NCI-H1930 (cell line): ENCODE measurements around the gene FMOD.

Source experiments
- DNase-seq, 2 experiments: peaks; one replicate each; lab custom pipeline; 2025; lab: John Stamatoyannopoulos, UW

Gene FMOD

GRCh38 chr1:203351037-203351625 is at the start of gene FMOD:
TSS of gene FMOD (minus strand) at chr1:203351122. CDS start at chr1:203348270, 2,852 bp downstream.
- no peak for DNase-seq

GRCh38 chr1:203396595-203397194 is 45.8 kb upstream of the FMOD start:
- no peak for DNase-seq

DNA sequence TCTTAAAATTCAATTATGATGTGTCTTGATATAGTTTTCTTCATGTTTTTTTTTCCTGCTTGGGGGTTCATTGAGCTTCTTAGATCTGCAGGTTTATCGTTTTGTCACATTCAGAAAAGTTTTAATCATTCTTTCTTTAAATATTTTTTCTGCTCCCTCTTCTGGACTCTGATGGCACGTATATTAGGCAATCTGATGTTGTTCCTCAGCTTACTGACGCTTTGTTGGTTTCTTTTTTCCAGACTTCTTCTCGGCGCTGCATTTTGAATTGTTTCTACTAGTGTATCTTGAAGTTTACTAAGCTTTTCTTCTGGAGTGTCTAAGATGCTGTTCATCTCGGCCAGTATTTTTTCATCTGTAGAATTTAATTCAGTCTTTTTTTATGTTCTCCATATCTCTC is 44.8 kb upstream of the FMOD start:
- DNase-seq, result no peak

DNA sequence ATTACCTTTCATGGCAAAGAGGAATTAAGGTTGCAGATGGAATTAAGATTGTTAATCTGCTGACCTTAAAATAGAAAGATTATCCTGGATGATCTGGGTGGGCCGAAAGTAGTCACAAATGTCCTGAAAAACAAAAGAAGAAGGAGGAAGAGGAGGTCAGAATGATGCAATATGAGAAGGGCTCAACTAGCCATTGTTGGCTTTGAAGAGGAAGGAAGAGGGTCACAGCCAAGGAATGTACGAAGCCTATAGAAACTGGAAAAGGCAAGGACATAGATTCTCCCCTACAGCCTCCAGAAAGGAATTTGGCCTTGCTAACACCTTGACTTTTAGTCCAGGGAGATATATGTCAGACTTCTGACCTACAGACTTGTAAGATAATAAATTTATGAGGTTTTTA is 39.4 kb upstream of the FMOD start:
- no peak for DNase-seq

DNA sequence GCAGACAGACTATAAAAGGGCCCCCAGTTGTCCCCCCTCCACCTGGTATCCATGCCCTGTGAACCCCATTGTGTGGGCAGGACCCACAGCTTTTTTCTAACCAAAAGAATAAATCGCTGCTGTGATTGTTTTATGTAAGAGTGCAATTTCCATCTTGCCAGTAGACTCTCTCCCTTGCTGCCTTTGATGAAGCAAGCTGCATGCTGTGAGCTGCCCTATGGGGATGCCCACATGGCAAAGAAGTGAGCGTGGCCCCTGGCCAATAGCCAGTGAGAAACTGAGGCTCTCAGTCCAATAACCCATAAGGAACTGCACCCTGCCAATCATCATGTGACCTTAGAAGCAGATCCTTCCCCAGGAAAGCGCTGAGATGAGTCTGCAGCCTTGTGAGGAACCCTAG is 37.8 kb upstream of the FMOD start:
- no peak for DNase-seq

GRCh38 chr1:203382026-203382425 is 31.1 kb upstream of the FMOD start:
- no peak for DNase-seq

- DNase-seq, result no peak
Measured at GRCh38 chr1:203381151-203381751, 30.3 kb upstream of the FMOD start.

DNA sequence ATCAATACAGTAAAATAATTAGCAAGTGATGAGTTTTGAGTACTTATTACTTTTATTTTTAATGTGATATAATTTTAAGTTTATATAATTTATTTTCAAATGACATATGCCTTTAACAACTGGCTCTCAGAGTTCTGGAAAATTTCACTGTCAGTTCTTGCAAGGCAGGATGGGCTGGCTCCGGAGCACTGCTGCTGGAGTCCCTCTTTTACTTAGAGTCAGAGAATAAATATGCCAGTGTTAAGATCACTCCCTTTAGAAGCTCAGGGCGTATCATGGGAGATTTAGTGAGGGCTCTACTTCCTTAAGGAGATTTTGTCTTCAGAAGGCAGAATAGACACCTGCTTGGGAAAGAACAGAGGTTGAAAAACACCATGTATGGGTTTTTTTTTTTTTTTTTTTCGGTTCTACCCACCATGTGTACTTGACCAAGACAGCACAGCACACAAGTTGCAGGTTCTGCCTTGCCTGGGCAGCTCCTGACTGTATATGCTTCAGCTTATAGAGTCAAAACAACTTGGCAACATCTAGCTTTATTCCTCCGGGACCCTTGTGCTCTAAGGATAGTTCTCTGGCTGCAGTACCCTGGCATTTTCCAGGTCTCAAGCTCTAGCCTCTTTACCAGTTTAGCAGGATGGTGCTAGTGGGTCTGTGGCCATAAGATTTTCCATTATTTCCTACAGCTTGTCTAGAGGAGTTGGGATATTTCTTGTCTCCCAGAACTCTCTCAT is 29.7 kb upstream of the FMOD start:
- no peak for DNase-seq

GRCh38 chr1:203379825-203380224 is 28.9 kb upstream of the FMOD start:
- no peak for DNase-seq

- DNase-seq, result no peak
Measured at GRCh38 chr1:203378556-203379245, 27.8 kb upstream of the FMOD start.

- no peak for DNase-seq
Measured at GRCh38 chr1:203373991-203374390, 23.1 kb upstream of the FMOD start.

GRCh38 chr1:203373002-203373401 is 22.1 kb upstream of the FMOD start:
- DNase-seq, result no peak

- DNase-seq, result no peak
Measured at GRCh38 chr1:203371288-203371687, 20.4 kb upstream of the FMOD start.

DNA sequence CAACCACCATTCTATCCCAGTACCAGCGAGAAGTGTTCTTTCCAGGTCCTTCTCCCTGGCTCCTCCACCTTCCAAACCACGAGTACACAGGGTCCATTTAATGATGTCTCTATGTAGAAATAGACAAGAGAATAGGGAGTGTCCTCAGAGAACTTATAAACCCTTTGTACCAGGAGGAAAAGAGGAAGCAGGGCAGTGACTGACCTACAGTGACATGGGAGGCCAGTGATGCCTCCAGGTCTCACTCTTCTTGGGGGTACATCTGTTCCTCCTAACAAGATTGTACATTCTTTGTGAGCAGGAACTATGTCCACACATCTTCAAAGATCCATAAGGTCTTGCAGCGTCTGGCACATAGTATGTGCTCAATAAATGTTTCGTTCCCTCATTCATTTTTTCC is 18.7 kb upstream of the FMOD start:
- no peak for DNase-seq

GRCh38 chr1:203368624-203369451 is 17.9 kb upstream of the FMOD start:
- DNase-seq, result no peak

GRCh38 chr1:203367057-203367456 is 16.1 kb upstream of the FMOD start:
- DNase-seq, result peak; percentile 62 to 72

GRCh38 chr1:203366476-203366875 is 15.6 kb upstream of the FMOD start:
- DNase-seq, result no peak

GRCh38 chr1:203364806-203365205 is 13.9 kb upstream of the FMOD start:
- DNase-seq, result no peak

DNA sequence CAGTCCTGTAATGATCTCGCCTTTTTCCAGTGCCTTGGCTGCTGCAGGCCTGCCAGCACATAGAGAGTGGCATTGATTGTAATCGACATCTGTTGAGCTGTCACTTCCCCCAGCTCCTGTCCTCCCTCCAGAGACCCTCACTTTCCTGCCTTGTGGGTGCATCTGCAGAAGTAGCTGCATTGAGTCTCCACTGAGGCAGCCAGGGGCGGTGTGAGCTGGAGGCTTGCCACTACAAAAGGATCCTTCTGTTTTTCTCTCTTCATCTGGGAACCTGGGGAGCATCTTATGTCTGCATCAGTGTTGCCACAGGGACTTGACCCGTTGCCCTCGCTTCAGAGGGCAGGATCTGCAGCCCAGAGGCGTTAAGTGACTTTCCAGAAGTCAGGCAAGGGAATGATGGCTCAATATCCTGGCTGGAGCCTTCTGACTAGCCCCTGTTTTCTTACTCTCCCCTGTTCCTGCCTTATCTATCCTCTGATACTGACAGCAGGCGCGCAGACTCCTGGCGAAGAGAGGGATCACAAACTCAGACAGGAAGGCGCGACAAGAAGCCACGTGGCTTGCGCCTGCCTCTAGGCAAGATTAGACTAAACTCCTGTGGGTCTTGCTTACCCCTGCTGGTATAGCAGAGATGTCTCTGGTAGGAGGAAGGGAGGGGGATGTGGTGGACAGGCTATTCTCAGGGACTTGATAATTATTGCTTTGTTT is 13.3 kb upstream of the FMOD start:
- DNase-seq, result no peak

DNA sequence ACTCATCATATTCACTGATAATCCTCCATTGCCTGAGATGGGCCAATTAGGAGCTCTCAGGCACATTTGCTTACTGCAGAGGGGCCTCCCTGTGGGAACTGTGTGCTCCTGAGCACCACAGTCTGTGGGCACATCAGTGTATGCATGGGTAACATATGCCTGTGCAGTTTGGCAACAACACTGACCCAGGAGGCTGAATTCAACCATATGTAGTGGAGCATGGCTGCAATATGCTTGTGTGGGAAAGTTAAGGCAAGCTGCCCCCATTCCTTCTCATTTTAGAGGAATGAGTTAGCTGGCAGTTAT is 11.8 kb upstream of the FMOD start:
- no peak for DNase-seq
